GM12874 (cell line): ENCODE results near the gene FAM219A.

Source experiments
- TF ChIP-seq, protein P1 (sequence below): IDR thresholded peaks from 2 replicates; pipeline ENCODE4 v1.5.1; 2011; ENCODE audit warnings: low read depth, mild to moderate bottlenecking, control low read depth, low read length, moderate library complexity; ENCODE audit not compliant: insufficient read depth

FAM219A gene

DNA sequence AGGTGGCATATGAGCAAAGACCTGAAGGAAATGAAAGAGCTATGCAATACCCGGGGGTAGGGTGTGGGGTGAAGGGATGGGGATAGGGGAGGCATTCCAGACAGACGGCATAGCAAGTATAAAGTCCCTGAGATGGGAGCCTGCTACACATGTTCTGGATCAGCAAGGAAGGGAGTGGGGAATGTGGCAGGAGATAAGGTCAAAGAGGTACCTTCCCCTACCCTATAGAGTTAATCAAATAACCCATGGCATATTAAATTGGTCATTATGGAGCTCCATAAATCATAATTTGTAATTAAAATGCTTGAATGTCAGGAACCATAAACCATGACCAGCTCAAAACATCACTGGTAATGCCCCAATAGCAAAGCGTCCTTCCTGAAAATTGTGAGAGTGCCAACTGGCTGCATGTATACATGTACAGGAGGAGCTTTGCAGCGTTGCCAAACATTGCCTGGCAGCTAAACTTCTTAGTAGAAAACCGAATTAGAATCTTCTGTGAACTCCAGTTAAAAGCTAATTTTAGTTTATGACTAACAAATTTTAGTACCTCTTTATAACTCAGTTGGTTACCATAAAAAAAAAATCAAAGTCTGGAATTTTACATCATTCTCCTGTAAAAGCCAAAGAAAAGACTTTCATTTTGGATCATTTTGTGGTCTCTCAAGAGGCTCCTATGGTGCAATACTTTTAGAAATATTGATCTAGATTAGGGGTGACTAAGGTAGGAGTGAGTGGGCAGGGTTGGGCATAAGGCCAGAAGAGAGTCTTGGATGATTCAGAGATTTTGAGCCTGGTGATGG lies 4.9 kb upstream of the FAM219A start:
- TF ChIP-seq, protein P1, sequence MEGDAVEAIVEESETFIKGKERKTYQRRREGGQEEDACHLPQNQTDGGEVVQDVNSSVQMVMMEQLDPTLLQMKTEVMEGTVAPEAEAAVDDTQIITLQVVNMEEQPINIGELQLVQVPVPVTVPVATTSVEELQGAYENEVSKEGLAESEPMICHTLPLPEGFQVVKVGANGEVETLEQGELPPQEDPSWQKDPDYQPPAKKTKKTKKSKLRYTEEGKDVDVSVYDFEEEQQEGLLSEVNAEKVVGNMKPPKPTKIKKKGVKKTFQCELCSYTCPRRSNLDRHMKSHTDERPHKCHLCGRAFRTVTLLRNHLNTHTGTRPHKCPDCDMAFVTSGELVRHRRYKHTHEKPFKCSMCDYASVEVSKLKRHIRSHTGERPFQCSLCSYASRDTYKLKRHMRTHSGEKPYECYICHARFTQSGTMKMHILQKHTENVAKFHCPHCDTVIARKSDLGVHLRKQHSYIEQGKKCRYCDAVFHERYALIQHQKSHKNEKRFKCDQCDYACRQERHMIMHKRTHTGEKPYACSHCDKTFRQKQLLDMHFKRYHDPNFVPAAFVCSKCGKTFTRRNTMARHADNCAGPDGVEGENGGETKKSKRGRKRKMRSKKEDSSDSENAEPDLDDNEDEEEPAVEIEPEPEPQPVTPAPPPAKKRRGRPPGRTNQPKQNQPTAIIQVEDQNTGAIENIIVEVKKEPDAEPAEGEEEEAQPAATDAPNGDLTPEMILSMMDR = no peak

DNA sequence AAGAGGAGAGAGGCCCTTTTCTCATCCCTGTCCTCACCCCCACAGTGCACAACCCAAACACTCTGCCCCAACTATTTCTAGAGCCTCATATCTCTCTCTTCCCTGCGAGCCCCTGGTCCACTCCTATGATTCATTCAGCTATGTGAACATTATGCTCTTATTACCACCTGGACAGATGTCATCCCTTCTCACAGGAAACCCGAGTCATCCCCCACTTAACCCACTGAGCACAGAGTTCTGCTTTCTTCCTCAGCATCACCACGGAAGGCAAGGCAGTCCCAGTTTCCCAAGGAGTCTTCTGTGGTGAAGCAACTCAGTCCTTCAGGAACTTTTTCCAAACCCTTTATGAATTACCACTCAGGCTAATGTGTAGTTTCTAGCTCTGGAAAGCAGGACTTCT lies 1.6 kb upstream of the FAM219A start:
- TF ChIP-seq, protein P1 = no peak

GRCh38 chr9:34459356-34459755 lies 986 bp upstream of the FAM219A start:
- TF ChIP-seq, protein P1 = no peak

DNA sequence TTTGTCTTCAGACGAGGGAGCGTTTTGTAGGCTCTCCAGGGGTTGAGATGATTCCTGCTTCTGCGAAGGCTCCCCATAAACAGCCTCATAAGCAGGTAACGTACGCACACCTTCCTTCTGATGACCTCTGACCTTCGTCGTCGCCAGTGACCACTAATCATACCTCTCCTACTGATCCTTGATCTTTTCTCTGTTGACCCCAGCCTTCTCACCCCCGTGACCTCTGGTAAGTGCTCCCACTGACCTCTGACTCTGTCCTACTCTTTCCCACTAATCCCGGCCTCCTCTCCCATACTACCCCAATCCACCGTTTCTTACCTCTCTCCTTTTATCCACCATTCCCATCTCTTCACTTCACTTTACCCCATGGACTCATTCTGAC lies 580 bp upstream of the FAM219A start:
- TF ChIP-seq, protein P1 = no peak

DNA sequence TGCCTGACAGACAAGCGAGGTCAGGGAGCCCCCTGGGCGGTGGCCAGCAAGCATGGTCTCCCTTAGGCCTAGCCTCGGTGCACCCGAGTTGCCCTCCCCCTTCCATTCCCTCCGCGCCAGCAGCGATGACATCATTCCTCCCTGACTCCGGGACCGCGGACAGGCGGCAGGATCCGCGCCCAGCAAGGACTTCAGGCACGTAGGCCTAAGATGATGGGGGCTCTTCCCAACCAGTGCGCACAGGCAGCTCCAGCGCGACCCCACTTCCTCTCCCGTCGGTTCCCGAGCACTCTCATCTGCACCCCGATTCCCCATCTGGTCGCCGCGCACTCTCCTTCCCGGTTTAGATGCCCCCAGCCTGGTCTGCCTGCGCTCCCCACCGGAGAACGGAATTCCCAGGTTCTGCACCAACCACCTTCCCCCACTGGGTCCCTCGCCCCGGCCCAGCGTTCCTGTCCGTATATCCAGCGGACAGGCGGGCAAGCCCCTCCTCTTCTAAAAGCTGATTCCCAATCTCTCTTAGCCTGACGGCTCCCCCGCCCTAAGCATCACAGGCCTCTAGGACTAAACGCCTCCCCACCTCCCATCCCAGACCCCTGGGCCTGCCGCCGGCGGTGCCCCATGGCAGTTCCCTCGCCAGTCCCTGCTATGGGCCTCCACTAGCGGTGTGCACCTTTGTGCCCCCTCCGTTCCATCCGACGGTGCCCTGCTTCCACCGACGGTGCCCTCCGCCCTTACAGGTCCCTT lies 931 bp downstream of the FAM219A start:
- TF ChIP-seq, protein P1 = no peak

DNA sequence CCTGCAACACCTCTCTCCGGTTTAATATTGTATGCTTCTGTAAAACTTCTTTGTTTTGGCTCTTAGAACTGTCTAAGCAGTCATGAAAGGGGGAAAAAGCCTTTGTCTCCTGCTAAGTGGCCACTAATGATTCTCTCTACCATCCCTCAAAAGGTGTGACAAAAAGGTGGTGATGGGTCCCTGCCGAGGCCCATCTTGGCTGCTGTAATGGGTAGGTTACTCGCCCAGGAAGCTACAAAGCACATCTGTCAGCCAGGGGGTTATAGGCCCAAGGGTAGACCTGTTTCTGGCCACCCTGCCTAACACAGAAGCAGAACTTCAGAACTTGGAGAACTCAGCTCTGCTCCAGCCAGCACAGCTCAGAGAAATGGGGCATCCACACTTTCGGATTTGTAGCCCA lies 1.6 kb downstream of the FAM219A start:
- TF ChIP-seq, protein P1 = no peak

DNA sequence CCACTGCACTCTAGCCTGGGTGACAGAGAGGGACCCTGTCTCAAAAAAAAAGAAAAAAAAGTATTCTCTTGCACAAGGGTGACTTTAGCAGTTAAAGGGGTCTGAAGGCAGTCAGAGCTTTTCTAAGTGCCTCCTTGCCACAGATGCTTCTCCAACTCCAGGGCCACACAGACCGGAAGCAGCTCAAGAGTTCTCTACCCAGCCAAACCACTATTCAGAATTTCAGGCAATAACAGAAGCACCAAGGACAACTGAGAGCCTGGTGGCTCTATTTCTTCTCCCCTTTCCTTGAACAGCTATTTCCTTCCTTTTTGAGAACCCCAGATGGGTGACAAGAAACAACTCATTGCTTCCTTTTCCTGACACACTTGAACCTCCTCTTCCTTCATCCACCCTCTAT lies 2.2 kb downstream of the FAM219A start:
- TF ChIP-seq, protein P1 = no peak
